NCI-H748 (cell line): ENCODE results near the gene NPEPPS.
"Not testable (repeated sequence)": the region's sequence is repeated elsewhere in the genome, so short reads cannot be mapped to it uniquely, and the experiment has no call there.

Source experiments
- DNase-seq: peaks from one replicate; lab custom pipeline; 2025; ENCODE audit not compliant: unreplicated experiment; lab: John Stamatoyannopoulos, UW

Gene NPEPPS

DNA sequence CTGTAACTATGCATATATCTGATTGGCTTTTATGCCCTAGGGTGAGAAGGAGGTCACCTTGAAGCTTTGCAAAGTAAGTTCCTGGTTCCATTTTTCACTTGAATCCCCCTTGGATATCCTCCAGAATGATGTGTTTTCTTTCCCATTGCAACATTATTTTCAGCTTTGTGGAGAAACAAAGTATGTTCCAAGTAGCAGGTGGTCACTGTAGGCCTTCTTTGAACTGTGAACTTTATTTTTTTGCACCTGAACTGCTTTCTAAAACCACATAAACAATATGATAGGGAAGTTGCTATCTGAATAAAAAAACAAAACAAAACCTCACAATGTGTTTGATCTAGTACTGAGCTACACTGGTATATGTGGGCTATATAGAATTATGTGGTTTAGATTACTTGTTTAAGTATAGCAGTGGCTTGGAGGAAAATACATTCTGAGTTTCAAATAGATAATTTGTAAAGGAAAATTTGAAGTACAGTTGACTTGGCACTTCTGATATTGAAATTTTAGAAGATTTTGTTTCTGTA lies 29.7 kb downstream of the NPEPPS start:
- DNase-seq = not testable (repeated sequence)

DNA sequence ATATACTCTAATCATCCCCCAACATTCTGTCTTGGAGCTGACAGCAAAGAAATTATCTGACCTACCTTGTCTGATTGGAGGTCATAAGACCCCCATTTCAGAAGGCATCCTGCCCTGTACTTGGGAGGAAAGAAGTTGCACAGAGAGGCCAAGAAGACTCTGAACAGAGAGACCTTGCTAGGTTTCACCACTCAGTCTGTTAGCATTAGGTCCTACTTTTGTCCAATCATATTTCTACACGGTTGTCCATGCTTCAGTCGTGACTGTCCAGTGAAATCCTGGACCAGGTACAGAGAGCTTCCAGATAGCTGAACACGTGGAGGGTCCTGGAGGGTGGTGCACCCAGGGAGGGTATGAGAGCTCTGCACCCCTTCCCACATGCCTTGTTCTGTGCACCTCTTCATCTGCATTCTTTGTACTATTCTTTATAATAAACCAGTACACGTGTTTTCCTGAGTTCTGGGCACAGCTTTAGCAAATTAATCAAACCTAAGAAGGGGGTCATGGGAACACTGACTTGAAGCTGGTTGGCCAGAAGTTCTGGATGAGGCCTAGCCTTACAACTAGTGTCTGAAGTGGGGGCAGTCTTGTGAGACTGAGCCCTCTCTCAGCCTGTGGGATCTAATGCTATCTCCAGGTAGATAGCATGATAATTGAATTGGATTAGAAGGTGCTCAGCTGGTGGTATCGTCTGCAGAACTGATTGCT lies 30.9 kb downstream of the NPEPPS start:
- not testable (repeated sequence) for DNase-seq

DNA sequence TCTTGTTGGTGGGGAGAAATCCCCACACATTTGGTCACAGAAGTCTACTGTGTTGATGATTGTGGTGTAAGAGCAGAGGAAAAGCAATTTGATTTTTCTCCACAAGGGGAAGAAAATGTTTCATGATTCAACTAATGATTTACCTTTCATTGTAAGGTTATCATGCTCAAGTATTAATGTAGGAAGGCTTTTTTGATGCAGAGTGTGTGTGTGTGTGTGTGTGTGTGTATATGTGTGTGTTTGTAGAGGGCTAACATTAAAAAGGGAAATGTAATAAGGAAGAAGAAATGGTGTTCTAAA lies 31.4 kb downstream of the NPEPPS start:
- not testable (repeated sequence) for DNase-seq

DNA sequence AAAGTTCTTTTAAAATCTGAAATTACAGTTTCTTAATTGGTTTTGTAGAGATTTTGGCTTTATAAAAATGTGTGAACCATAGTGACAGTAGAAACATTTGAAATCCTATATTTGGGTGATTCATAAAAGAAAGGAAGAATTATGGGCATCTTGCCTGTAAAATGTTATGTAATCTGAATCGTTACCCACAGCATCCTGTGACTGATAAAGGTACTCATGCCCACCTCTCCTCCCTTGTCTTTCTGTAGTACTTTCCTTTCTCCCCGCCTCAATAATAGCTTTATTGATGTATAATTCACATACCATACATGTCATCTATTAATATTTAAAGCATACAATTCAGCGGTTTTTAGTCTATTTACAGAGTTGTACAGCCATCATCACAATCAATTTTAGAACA lies 36.4 kb downstream of the NPEPPS start:
- not testable (repeated sequence) for DNase-seq

DNA sequence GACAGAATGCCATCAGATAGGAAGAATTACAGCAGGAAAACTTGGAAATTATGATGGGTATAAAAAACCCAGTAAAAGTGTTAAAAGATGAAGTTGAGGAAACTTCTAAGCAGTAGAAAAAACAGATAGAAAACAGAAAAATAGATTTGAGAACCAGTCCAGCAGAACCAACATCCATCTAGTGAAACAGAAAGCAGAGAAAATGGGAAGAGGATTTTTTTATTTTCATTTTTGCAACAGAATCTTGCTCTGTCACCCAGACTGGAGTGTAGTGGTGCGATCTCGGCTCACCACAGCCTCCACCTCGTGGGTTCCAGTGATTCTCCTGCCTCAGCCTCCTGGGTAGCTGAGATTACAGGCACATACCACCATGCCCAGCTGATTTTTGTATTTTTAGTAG lies 41.7 kb downstream of the NPEPPS start:
- not testable (repeated sequence) for DNase-seq

DNA sequence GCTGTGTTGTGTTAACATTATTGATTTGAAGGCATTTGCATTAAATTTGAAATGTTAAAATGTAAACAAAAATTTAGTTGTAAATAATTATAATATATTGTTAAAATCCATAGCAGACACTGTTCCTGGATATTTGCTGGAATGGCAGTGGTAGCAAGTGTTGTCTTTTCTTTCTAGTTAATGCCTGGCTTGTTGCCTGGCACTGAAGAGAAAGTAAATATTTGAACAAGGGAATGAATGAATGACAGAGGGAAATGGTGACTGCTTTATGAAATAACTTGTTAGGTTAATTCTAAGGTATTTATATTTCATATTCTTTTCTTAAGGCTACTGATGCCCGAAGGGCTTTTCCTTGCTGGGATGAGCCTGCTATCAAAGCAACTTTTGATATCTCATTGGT lies 51.5 kb downstream of the NPEPPS start:
- DNase-seq = not testable (repeated sequence)

DNA sequence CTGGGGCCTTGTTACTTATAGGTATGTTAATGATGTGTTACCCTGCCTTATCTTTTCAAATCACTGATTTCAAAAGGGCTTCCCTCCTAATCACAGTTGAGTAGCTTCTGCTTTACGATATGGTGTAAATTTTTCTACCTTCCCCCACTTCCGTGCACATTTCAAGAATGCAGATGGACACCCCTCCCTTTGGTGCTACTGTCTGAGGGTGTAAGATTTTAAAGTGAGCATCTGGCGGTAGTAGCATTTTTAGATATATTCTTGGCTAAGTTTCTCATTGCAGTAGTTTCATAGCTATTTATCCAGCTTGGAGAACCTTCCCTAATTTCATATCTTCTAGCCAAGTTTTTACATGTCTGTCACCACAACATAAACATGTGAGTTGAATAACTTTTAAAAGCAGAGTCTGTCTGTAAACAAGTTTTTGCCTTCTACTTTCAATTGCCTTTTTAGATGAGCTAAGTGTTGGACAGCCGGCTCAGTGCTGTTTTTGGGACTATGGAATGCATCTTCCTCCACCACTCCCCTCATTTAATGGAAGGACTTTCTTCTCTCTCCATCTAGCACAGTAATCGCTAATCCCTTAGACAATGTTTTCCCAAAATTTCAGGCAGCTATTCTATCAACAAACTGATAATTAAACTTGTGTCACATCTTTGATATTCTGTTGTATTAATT lies 55.6 kb downstream of the NPEPPS start:
- DNase-seq = not testable (repeated sequence)

DNA sequence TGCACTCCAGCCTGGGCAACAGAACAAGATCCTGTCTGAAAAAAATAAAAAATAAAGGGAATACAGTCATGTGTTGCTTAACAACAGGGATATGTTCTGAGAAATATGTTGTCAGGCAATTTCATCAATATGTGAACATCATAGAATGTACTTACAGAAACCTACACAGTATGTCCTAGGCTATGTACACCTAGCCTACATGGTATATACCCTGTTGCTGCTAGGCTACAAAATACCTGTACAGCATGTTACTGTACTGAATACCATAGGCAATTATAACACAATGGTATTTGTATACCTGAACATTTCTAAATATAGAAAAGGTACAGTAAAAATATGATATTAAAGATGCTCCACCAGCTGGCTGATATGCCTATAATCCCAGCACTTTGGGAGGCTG lies 62.6 kb downstream of the NPEPPS start:
- DNase-seq = not testable (repeated sequence)

DNA sequence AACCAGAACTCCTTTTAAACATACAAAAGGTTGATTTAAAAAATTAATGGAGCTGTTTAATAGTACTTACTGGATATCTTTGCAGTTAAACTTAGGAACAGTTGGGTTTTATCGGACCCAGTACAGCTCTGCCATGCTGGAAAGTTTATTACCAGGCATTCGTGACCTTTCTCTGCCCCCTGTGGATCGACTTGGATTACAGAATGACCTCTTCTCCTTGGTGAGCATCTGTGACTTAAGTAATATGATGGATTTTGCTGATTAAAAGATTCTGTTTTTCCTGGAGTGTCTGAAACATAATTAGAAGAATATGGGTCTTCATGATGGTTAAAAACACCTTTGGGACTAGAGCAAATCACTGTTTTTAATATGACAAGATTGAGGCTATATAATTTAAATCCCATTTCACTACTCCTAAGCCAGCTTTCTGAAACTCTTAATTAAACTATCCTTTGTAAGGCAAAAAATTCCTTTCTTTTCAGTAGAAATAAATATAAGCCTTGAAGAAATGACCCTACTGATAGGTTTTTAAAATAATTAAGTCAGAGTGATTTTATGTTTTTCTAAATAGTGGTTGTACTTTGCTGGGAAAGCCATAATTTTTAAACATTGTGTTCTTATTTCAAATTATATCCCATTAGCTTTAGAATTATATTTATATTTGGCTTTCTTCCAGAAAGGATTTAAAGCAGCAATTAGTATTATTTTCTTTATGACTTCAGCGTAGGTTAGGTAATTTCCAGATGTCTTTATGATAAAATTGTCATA lies 73.1 kb downstream of the NPEPPS start:
- DNase-seq = no peak

DNA sequence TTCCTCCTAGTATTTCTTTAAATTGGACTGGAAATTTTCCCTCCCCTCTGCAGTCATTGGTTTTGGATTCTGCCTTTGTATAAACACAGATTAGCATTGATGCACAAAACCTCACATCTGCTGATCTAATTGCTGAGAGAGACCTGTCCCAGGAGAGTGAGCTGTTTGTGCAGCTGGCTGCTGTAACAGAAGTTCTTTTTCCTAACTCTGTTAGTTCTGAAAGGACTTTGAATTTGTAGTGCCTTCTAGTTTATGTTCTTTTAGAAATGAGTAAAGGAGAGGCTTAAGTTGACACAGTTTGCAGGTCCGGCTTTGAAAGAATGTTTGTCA lies 73.7 kb downstream of the NPEPPS start:
- peak; percentile 56 for DNase-seq

DNA sequence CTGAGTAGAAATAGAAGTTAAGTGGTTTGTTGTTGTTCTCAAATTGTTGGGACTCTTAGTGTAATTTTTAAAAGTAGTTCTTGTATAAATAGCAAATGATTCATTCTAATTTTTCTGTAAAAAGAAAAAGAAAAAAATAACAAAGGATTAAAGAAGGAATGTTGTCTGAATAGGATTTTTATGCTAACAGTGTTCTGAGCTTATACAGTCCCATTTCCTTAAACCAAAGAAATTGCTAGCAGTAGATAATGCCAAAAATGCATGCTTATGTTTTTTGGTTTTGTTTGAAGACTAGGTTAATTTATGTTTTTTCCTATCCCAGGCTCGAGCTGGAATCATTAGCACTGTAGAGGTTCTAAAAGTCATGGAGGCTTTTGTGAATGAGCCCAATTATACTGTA lies 74.1 kb downstream of the NPEPPS start:
- no peak for DNase-seq

DNA sequence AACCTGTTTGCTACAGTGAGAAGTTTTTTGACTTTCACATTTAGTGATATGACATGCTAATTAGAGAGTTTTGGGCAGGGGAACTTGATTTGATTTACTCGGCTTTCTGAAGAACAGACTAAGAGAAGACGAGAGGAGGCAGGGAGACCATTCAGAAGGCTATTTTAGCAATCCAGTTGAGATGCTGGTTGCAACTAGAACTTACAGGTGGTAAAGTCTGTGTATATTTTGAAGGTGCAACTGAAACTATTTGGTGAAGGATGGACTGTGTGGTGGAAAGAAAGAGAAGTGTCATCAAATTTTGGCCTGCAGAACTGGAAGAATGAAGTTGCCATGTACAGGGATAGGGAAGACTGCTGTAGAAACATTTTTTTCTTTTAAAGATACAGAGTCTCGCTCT lies 76.6 kb downstream of the NPEPPS start:
- no peak for DNase-seq

DNA sequence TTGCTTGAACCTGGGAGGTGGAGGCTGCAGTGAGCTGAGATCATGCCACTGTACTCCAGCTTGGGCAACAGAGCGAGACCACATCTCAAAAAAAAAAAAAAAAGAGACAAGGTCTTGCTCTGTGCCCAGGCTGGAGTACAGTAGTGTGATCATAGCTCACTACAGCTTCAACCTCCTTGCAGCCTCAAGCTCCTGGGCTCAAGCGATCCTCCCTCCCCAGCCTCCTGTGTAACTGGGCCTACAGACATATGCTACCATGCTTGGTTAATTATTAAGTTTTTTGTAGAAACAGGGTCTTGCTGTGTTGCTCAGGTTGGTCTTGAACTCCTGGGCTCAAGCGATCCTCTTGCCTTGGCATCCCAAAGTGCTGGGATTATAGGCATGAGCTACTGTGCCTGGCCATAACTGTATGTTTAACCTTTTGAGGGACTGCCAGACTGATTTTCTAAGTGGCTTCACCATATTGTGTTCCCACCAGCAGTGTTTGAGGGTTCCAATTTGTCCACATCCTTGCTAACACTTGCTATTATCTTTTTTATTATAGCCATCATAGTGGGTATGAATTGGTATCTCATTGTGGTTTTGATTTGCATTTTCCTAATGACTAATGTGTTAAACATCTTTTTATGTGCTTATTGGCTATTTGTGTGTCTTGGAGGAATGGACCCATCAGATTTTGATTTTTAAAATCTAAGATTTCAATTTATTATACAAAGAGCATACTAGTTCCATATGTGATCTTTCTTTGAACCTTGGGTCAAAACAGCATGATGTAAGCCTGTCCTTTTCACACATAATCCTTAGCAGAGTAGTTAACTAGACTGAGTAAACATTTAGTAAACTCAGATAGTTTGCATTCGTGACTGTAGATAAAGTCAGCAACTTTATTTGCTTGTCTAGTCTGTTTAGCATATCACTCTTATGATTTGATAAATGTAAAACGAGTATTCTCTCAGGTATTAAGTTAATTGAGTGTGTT lies 80.8 kb downstream of the NPEPPS start:
- DNase-seq = no peak

DNA sequence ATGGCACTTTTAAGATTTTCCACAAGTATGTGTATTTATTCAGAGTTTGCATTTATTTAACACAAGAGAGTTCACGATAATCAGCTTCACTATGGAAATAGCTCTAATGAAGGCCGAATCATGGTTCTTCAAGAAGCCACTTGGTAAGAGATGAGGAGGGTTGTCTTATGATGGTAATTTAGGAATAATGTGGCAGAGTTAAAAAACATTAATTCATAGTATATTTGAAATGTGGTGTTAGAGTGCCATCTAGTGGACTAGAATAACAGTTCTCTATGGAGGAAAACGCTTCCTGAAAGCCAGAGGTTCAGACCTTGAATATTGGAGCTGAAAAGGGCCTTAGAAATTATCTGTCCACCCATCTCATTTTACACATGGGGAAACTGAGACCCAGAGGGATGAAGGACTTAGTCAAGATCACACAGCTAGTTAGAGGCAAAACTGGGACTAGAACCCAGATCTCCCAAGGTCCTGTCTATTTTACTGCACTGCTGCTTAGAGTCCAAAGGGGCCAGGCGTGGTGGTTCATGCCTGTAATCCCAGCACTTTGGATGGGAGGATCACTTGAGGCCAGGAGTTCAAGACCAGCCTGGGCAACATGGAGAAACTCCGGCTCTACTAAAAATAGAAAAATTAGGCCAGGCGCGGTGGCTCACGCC lies 85.0 kb downstream of the NPEPPS start:
- peak; percentile 43 for DNase-seq

DNA sequence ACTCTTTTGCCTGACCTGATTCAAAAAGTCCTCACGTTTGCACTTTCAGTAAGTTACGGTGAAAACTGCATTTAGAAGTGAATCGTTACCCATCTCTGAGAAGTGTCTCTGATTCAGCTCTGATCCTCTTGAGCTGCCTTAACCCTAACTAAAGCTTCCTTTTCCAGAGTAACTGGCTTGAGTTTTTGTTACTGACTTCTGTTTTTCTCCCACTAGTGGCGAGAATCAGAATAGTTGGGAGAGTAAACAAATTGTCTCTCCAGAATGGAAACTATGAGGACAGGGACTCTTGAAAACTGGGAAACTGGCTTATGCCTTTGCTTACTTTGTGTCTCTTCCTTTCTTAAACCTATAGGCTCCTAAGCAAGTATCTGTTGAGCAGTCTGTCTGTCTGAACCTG lies 87.5 kb downstream of the NPEPPS start:
- DNase-seq = no peak

DNA sequence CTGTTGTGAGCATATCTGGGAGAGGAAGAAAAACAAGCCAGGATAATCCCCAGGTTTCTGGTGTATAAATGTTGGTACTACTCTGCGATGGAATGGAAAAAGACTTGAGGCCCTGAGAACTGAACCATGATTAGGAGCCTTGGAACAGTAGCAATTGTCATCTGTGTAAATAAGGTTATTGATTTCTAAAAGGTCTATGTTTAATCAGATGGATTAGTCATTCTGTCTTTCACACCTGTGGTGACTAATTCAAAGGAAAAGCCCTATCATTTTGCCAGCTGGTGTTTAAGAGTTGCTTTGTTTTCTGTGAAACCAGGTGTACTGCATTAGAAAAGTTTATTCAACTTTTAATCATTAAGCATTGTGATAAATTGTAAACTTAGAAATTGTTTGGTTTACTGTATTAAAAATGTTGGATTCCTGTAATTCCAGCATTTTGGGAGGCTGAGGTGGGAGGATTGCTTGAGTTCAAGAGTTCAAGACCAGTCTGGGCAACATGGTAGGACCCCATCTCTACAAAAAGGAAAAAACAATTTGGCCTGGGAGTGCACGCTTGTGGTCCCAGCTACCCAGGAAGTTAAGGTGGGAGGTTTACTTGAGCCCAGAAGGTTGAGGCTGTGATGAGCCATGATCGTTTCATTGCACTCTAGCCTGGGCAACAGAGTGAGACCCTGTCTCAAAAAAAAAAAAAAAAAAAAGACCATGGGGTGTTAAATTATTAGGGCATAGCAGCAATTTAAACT lies 89.8 kb downstream of the NPEPPS start:
- DNase-seq = peak; percentile 81

DNA sequence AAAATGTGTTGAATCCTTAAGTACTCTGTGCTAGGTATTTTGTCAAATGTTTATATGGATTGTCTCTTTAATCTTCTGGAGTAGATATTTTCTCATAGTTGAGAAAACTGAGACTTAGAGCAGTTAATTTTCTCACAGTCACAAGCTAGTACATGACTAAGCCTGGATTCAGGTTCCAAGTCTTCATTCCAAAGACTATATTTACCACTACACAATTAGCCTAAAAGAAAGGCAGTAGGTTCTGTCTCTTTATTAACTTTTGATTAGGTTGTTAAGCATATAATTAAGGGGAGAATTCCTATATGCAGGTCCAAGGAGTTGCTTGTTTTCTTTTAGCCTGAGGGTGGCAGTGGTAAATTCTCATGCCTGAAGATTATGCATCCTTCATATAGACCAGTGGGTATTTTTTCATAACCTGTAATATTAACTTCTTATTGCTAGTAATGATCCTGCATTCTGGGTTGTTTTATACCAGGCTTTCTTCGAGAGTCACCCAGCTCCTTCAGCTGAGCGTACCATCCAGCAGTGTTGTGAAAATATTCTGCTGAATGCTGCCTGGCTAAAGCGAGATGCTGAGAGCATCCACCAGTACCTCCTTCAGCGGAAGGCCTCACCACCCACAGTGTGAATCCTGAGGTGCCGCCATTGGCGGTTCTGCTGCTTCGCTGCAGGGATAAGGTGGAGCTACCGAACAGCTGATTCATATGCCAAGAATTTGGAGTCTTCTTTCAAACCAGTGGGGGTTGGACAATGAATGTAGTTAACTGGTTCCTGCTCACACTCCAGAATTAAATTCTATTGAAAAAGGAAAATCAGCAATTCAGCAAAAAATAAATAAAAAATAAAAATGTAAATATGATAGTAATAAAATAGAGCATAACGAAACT lies 90.6 kb downstream of the NPEPPS start:
- DNase-seq = no peak

DNA sequence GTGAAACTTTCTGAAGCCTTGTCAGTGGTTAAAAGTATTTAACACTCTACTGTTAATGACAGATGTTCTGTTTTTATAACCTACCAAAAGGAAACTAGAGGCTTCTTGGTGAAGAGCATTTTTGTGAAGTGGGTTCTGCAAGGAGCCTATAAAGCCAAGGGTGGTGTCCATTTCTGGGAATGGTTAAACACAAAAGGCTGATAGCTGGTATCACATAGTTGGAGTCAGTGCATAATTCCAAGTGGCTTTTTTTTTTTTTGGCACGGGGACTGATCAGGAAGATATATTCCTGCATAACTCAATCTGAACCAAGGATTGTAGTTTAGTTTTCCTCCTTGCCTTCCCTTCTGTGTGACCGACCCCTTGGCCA lies 91.3 kb downstream of the NPEPPS start:
- no peak for DNase-seq

DNA sequence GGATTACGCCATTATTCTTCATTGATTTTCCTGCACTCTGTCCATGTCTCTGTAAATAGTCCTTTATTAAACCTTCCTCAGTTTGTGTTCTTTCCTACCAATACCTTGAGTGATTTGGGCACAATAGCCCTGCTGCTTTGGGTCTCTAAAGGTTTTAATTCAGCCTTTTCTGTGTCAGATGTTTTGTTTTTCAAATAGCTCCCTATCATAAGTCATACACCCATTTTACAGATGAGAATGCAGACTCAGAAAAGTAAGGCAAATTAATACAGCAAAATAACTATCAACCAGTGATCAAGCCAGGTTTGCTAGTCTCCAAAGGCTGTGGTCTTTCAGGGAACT lies 93.8 kb downstream of the NPEPPS start:
- DNase-seq = no peak
